Hematopoietic multipotent progenitor cell treated with erythropoietin and hydrocortisone succinate and interleukin-3 and kit ligand, for 6 days (in vitro differentiated cells): ENCODE data around the gene TENT4B.
"Not testable (repeated sequence)": the region's sequence is repeated elsewhere in the genome, so short reads cannot be mapped to it uniquely, and the experiment has no call there.

ENCODE experiments used
- DNase-seq: peaks from one replicate; pipeline ENCODE4 v3.0.0-alpha.2; 2015

The TENT4B gene

DNA sequence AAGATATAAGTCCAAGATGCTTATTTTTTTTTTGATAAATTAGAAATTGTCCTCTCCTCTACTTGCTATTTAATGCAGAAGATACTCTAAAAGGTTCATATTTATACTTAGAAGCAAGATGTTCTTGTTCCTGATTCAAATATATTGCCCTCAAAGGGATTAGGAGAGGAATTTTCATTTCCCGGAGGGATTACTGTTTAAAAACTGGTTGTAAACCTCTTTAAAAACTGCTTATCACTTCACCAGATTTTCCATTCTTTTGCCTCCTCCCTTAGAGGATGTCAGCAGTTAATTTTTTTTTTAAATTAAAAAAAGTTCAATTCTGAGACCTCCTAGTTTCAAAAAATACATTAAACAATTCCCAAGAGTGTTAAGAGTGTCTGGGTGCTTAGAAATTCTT, 2.8 kb downstream of the TENT4B start:
- no peak for DNase-seq

DNA sequence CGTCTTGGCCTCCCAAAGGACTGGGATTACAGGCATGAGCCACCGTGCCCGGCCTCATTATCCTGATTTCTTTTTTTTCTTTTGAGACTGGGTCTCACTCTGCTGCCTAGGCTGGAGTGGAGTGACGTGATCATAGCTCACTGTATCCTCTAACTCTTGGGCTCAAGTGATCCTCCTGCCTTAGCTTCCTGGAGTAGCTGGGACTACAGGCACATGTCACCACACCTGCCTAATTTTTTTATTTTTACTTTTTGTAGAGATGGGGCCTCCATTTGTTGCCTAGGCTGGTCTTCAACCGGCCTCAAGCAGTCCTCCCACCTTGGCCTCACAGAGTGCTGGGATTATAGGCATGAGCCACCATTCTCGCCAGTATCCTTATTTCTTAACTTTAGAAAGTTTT, 3.5 kb downstream of the TENT4B start:
- DNase-seq = no peak

DNA sequence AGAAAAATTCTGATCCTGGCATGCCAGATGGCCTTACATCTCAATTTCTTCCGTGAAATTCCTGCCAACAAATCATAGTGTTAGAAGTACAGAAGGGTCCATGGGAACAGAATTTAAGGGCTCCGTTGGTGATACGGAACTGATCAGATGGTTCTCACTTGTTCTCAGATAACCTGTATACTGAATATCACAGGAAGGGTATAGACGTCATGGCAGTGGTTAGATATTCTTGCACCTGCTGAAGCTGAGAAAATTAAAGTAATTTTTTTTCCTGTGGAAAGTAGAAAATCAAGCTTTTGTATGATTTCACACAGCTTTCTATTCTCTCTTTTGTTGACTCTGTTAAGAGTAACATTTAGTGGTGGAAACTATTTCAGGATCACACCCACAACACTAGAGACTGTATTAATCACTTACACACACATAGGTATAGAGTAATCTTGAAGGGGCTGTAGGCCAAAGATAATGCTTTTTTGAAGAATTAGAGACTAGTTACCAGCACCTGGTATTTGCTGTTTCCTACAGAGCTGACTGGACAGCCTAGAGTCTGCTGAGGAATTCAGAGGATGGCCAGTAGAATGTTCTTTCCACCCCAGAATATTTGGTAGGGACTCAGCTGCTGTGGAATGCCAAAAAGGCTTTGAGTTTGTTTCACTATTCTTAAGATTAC, 7.5 kb downstream of the TENT4B start:
- peak; percentile 65 for DNase-seq

DNA sequence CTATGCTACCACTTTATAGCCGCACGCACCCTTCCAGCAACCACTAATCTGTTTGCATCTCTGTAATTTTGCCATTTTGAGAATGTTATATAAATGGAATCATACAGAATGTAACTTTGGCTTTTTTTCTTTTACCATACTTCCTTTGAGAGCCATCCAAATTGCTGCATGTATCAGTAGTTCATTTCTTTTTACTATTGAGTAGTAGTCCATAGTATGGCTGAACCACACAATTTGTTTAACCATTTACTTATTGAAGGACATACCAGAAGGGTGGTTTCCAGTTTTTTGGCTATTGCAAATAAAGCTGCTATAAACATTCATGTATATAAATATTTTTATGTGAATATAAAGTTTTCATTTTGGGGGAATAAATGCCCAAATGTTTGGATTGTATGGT, 8.8 kb downstream of the TENT4B start:
- DNase-seq = no peak

DNA sequence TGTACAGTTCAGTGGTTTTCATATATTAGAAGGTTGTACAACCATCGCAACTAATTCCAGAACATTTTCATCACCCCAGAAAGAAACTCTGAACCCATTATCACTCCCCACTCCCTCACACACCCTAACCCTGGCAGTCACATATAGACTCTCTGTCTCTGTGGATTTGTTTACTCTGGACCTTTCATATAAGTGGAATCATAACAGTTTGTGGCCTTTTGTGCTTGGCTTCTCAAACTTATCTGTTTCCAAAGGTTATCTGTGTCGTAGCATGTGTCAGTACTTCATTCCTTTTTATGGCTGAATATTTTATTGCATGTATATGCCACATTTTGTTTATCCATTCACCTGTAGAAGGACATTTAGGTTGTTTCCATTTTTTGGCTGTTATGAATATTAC, 12.4 kb downstream of the TENT4B start:
- peak; percentile 77 for DNase-seq

DNA sequence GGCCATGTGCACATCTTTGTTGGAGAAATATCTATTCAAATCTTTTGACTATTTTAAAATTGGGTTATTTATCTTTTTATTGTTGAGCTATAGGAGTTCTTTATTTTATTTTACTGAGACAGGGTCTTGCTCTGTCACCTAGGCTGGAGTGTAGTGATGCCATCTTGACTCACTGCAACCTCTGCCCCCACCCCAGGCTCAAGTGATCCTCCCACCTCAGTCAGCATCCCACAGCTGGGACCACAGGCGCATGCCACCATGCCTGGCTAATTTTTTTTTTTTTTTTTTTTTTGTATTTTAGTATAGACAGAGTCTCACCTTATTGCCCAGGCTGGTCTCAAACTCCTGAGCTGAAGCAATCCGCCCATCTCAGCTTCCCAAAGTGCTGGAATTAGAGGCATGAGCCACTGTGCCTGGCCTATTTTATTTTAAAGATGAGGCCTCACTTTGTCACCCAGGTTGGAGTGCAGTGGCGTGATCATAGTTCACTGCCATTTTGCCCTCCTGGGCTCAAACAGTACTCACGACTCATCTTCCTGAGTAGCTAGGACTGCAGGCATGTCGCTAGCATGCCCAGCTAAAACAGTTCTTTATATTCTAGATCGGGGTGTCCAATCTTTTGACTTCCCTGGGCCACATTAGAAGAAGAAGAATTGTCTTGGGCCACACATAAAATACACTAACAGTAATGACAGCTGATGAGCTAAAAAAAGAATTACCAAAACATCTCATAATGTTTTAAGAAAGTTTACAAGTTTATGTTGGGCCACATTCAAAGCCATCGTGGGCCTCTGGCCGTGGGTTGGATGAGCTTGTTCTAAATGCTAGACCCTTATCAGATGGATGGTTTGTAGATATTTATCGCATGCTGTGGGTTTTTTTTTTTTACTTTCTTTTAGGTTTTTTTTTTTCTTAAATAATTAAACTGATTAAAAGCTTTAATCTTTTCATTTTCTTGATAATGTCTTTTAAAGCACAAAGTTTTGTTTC, 13.7 kb downstream of the TENT4B start:
- DNase-seq = peak; percentile 33

DNA sequence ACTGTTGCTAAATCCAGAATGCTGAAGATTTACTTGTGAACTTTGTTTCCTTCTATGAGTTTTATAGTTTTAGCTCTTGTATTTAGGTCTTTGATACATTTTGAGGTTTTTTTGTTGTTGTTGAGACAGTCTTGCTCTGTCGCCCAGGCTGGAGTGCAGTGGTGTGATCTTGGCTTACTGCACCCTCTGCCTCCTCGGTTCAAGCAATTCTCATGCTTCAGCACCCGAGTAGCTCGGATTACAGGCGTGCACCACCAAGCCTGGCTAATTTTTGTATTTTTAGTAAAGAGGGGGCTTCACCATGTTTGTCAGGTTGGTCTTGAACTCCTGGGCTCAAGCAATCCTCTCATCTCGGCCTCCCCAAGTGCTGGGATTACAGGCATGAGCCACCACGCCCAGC, 14.4 kb downstream of the TENT4B start:
- DNase-seq = no peak

DNA sequence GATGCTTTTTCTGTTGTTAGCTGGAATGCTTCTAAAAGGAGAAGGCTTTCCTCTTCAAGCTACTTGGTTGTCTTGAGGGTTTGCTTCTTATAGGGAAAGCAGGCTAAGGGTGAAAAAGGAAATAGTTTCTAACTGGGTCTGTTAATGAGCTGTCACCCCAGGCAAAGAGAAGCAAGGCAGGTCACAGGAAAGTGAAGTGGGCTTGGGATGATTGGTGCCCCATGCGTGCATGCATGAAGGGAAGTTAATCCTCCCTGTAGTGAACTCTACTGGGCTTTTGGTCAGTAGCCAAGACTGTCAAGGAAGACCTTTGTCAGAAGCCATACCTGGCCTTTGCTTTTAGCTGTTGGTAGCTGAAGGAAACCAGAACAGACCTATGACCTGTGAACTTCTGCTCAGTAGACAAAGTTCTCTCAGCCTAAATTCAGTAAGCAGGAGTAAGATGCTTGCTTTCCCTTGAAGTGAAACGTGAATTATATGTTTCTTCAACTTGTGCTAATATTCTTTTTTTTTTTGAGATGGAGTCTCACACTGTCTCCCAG, 16.5 kb downstream of the TENT4B start:
- no peak for DNase-seq

DNA sequence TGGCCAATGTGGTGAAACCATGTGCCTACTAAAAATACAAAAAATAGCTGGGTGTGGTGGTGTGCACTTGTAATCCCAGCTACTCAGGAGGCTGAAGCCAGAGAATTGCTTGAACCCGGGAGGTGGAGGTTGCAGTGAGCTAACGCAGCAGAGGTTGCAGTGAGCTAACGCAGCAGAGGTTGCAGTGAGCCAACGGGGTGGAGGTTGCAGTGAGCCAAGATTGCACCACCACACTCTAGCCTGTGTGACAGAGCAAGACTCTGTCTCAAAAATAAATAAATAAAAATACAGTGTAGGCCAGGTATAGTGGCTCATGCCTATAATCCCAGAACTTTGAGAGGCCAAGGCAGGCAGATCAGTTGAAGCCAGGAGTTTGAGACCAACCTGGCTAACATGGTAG, 18.7 kb downstream of the TENT4B start:
- not testable (repeated sequence) for DNase-seq

DNA sequence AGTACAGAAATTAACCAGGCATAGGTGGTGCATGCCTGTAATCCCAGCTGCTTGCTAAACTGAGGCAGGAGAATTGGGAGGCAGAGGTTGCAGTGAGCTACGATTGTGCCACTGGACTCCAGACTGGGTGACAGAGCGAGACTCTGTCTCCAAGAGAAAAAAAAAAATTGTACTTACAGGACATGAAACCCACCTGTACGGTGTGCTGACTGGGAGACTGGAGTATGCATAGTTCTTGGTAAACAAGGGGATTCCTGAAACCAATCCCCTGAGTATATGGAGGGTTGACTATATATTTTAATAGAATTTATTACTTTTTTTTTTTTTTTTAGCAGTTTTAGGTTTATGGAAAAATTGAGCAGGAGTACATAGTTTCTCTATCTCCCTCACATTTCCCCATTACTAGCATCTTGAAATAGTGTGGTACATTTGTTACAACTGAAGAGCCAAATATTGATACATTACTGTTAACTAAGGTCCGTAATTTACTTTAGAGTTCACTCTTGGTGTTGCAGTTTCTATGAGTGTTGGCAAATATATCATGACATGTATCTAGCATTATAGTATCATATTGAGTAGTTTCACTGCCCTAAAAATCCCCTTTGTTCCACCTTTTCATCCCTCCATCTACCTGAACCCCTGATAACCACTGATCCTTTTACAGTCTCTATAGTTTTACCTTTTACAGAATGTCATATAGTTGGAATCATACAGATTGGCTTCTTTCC, 19.3 kb downstream of the TENT4B start:
- DNase-seq = no peak

DNA sequence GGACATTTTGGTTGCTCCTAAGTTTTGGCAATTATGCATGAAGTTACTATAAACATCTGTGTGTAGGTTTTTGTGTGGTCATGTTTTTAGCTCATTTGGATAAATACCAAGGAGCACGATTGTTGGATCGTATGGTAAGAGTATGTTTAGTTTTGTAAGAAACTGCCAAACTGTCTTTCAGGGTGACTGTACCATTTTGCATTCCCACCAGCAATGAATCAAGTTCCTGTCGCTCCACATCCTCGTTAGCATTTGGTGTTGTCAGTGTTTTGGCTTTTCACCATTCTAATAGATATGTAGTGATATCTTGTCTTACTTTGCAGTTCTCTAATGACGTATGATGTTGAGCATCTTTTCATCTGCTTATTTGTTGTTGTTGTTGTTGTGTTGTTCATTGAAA, 20.2 kb downstream of the TENT4B start:
- DNase-seq = no peak

DNA sequence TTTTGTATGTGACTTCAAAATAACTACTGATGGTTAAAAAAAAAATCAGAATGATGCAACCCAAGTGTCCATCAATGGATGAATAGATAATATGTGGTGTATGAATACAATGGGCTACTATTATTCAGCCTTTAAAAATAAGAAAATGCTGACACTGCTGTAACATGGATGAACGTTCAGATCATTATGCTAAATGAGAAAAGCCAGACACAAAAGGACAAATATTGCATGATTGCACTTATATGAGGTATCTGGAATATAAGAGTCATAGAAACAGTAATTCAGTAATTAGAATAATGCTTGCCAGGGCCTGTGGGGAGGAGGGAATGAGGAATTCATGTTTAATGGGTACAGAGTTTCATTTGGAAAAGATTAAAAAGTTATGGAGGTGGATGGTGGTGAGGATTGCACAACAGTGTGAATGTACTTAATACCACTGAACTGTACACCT, 25.4 kb downstream of the TENT4B start:
- no peak for DNase-seq

DNA sequence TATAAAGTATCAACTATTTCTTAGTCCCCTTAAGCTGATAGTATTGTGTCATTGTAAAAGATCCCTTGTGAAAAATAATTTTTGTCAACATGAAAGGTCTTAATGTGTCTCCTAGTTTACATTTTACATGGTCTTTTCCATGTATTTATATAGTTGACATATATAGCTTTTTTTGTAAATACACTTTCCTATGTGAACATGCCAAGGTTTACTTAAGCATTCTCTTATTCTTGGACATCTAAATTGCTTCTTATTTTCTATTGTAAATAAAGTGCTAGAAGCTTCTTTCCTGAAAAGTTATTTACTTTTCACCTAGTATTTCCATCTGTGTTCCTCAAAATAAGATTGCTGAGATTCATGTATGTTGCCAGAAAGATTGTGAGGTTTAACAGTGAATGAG, 29.3 kb downstream of the TENT4B start:
- DNase-seq = no peak

DNA sequence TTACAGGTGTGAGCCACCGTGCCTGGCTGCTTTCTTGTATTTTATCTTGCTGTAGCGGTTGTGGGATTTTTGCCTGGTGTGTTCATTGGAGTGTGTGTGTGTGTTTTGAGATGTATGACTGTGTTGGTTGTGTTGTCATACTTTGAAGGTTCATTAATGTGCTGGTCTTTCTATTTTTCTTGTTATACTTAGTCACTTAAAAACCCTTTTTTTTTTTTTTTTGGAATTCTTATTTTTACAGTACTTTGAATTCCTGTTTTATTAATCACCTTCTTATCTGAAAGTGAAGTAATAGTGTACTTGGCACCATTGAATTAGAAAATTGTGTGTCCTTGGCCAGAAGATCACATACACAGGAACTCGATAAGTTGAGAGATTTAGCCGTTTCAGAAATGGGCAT, 30.2 kb downstream of the TENT4B start:
- DNase-seq = no peak

DNA sequence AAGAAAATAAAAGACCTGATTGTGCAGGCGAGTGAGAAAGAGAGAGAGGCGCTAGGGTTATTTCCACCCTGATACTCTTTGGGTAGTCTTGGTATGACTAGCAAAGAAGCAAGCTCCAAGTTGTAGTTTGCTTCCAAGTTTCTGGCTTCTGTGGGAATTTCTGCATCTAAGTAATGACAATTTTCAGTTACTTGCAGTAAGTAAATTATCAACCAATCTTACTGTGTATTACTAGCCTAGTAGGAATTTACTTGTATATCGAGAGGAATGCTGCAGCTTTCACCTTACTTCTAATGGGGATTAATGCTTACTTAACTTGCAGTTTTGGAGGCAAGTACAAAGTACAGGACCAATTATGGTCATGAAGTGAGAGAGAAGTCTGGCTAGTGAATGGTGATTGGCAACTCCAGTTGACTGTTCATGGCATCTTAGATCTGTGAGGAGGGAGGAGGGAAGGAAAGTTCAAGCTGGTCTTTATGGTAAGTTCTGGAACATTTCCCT, 31.9 kb downstream of the TENT4B start:
- DNase-seq = no peak

DNA sequence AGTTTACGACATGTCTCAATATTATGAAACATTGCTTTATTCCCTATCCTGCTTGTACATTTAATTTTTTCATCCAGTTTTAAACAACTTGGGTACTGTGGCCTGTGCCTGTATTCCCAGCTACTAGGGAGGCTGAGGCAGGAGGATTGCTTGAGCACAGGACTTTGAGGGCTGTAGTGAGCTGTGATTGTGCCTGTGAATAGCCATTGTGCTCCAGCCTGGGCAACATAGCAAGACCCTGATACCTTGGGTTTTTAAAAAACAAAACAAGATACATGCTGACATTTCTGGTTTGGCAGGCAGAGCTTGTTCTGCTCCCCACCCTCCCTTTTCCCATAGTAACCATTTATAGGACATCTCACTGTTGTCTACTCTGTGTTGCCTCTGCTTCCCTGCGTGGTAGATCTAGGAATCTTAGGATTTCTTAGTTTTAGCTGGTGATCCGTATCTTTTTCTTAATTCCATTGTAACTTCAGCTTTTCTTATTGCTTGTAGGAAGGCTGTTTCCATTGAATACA, 35.6 kb downstream of the TENT4B start:
- DNase-seq = no peak

DNA sequence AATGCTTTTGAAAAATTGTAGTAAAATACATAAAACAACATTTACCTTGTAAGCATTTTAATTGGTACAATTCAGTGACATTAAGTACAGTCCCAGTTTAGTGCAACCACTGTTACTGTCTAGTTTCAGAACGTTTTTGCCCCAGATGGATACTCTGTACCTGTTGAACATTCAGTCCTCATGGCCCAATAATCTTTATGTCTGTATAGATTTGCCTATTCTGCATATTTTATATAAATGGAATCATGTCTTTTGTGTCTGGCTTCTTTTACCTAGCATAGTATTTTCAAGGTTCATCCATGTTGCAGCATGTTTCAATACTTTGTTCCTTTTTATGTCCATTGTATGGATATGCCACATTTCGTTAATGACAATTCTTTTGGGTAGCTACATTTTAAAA, 37.2 kb downstream of the TENT4B start:
- DNase-seq = no peak

DNA sequence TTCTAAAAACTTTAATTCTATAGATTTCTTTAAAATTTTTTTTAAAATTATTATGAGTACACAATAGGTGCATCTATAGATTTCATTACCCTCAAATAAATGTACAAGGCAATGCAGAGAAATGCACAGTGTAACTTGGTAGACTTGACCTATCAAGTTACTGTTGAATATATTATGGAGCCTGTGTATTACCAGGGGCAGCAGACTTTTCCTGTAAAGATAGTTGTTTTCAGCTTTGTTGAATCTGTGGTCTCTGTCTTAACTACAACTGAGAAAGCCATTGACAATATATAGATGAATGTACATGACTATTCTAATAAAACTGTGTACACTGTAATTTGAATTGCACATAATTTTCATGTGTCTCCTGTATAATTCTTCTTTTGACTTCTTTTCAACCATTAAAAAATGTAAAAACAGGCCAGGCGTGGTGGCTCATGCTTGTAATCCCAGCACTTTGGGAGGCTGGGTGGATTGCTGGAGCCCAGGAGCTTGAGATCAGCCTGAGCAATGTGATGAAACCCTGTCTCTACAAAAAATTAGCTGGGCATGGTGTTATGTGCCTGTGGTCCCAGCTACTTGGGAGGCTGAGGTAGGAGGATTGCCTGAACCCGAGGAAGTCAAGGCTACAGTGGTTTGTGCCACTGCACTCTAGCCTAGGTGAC, 39.4 kb downstream of the TENT4B start:
- DNase-seq = no peak

DNA sequence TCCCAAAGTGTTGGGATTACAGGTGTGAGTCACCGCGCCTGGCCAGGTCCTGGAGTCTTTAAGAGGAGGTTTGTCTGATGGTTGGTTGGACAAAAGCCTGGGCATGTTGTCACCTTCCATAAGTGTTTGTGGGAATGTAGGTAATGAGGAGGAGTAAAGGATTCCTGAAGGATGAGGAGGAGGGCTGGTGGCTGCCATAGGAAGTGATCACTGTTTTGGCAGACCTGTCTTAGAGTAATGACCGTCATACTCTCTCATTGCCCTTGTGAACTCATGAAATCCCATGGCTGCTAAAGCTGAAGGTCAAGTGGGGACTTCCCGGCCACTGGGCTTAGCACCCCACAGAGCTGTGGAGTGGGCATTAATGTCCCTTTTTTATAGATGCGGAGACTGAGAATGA, 40.5 kb downstream of the TENT4B start:
- no peak for DNase-seq

DNA sequence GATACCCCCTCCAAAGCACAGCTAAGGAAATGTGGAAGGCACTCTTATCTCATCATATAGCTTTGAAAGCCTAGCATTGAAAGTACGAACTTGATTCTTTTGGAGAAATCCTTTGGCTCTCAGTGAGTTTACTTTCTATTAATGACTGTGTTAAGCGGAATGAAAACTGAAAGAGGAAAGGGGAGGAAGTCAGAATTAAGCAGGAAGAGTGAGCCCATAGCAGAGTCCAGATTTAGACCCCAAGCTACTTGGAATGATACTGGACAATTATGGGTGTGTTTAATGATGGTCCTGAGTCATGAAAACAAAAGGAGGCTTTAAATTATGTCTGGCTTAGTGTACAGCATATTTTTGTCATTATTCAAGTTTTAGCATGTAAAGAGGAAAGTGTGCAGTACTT, 42.2 kb downstream of the TENT4B start:
- DNase-seq = no peak

DNA sequence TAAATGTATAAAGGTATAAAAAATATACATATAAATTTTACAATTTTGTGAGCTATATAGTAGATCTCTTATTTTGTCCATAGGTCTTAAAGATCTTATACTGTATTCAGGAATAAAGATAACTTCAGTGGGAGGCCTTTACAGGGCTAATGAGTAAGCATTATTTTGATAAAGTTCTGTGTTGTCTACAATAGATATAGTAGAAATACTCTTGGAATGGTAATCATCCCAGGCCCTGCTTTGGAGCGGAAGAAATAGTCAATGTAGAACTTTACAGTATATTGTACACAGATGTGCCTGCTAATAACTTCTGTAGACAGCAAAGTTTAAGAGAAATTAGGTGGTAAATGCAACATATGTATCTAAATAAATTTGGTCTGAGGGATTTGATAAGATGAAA, 42.6 kb downstream of the TENT4B start:
- DNase-seq = peak; percentile 20

DNA sequence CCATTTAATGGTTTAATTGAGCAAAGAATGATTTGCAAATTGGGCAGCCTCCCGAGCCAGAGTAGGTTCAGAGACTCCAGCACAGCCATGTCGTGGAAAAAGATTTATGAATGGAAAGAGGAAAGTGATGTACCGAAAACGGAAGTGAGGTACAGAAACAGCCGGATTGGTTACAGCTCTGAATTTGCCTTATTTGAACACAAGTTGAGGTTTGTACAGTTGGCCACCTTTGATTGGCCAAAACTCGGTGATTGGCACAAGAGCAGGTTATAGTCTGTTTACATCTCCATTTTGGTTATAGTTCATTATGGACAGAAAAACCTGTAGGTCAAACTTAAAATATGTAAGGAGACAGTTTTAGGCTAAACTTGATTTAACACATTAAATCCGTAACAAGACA, 44.5 kb downstream of the TENT4B start:
- DNase-seq = no peak
